ENCODE results near the gene DNAH8. TPM values are rescaled to one million over a fixed set of nuclear protein-coding genes. Genes with fewer than 3 reads are reported as not detected.

DNAH8 gene
- total RNA-seq, 1 experiment from 2014 or later: 0.15 TPM

GRCh38 chr6:38676974-38677544, 38.1 kb upstream of the DNAH8 start:
- TF ChIP-seq EZH2phosphoT487 (IDR thresholded peaks at IDR 0.05; ENCODE audit: borderline replicate concordance, low read length) (no peak), EZH2 (IDR thresholded peaks at IDR 0.05; ENCODE audit: low read length, unreplicated experiment) (no peak), CTCF (conservative IDR thresholded peaks at IDR 0.05; ENCODE audit: low read depth, low read length) (no peak)

GRCh38 chr6:38678178-38678760, 36.8 kb upstream of the DNAH8 start:
- H3K4me1 ChIP-seq (ENCODE audit: insufficient read depth, low read length): no peaks in the 10 kb centered on the region
- no peak overlapping the region for H3K4me3 ChIP-seq (ENCODE audit: low read length)
- no peak overlapping the region for H2AFZ ChIP-seq (ENCODE audit: low read length)
- H3K36me3 ChIP-seq (ENCODE audit: low read depth, low read length): peaks cover 53% of the 10 kb centered on the region
- H3K9me3 ChIP-seq (ENCODE audit: low read length): no peaks in the 10 kb centered on the region
- CTCF ChIA-PET: no interaction called here
- DNase-seq (no peak), ATAC-seq (no peak)
- H3K27ac ChIP-seq (ENCODE audit: low read length): no peak overlapping the region
- no TSS peak for BruUV-seq (replicated peaks)
- no peaks in the 10 kb centered on the region for H3K27me3 ChIP-seq (ENCODE audit: low read length)
- POLR2A ChIA-PET (ENCODE audit: unreplicated experiment): no interaction called here
- H3K4me2 ChIP-seq (ENCODE audit: low read length): no peak overlapping the region
- TF ChIP-seq EZH2 (IDR thresholded peaks at IDR 0.05; ENCODE audit: low read length, unreplicated experiment) (no peak), EZH2phosphoT487 (IDR thresholded peaks at IDR 0.05; ENCODE audit: borderline replicate concordance, low read length) (no peak), CTCF (conservative IDR thresholded peaks at IDR 0.05; ENCODE audit: low read depth, low read length) (no peak)
- H4K20me1 ChIP-seq (ENCODE audit: low read length): no peaks in the 10 kb centered on the region
- no peak overlapping the region for H3K9ac ChIP-seq (ENCODE audit: low read length)
- H3K9me2 ChIP-seq (replicated peaks; ENCODE audit: low read length): no peaks in the 10 kb centered on the region
- intact Hi-C loops (cut with micrococcal nuclease): loop anchor here (10.0 kb wide), 1 partner anchor 643 kb away; no protein-coding TSS in a partner anchor
- no peaks in the 10 kb centered on the region for H3F3A ChIP-seq (ENCODE audit: low read length, unreplicated experiment)
- H3K79me2 ChIP-seq (ENCODE audit: low read length): no peaks in the 10 kb centered on the region

More at GRCh38 chr6:38676974-38677544, 38.1 kb upstream of the DNAH8 start:
- Histone ChIP-seq H3K79me2 (ENCODE audit: low read length) (no peaks in the 10 kb centered on the region), H3K36me3 (ENCODE audit: low read depth, low read length) (peaks cover 44% of the 10 kb centered on the region), H3K9ac (ENCODE audit: low read length) (no peak overlapping the region), H2AFZ (ENCODE audit: low read length) (no peak overlapping the region), H3F3A (ENCODE audit: low read length, unreplicated experiment) (no peaks in the 10 kb centered on the region), H3K27me3 (ENCODE audit: low read length) (no peaks in the 10 kb centered on the region), H3K4me3 (ENCODE audit: low read length) (no peak overlapping the region), H3K9me3 (ENCODE audit: low read length) (no peaks in the 10 kb centered on the region), H3K9me2 (replicated peaks; ENCODE audit: low read length) (no peaks in the 10 kb centered on the region), H3K4me2 (ENCODE audit: low read length) (no peak overlapping the region), H4K20me1 (ENCODE audit: low read length) (no peaks in the 10 kb centered on the region), H3K27ac (ENCODE audit: low read length) (no peak overlapping the region), H3K4me1 (ENCODE audit: insufficient read depth, low read length) (no peaks in the 10 kb centered on the region)
- no peak for DNase-seq
- ATAC-seq: no peak
- ChIA-PET CTCF (no interaction called here), POLR2A (ENCODE audit: unreplicated experiment) (no interaction called here)
- no TSS peak for BruUV-seq (replicated peaks)
- intact Hi-C loops (cut with micrococcal nuclease): loop anchor here (10.0 kb wide), 1 partner anchor 642 kb away; no protein-coding TSS in a partner anchor

GRCh38 chr6:38679668-38680067, 35.4 kb upstream of the DNAH8 start:
- no TSS peak for BruUV-seq (replicated peaks)
- Histone ChIP-seq H3K9ac (ENCODE audit: low read length) (no peak overlapping the region), H3K27me3 (ENCODE audit: low read length) (no peaks in the 10 kb centered on the region), H3K79me2 (ENCODE audit: low read length) (no peaks in the 10 kb centered on the region), H2AFZ (ENCODE audit: low read length) (no peak overlapping the region), H3K4me3 (ENCODE audit: low read length) (no peak overlapping the region), H3K4me1 (ENCODE audit: insufficient read depth, low read length) (no peaks in the 10 kb centered on the region), H3K27ac (ENCODE audit: low read length) (no peak overlapping the region), H4K20me1 (ENCODE audit: low read length) (no peaks in the 10 kb centered on the region), H3F3A (ENCODE audit: low read length, unreplicated experiment) (no peaks in the 10 kb centered on the region), H3K9me3 (ENCODE audit: low read length) (no peaks in the 10 kb centered on the region), H3K4me2 (ENCODE audit: low read length) (no peak overlapping the region), H3K9me2 (replicated peaks; ENCODE audit: low read length) (no peaks in the 10 kb centered on the region), H3K36me3 (ENCODE audit: low read depth, low read length) (peaks cover 56% of the 10 kb centered on the region)
- POLR2A ChIA-PET (ENCODE audit: unreplicated experiment): no interaction called here
- CTCF ChIA-PET: no interaction called here
- no peak for TF ChIP-seq EZH2 (IDR thresholded peaks at IDR 0.05; ENCODE audit: low read length, unreplicated experiment)
- TF ChIP-seq EZH2phosphoT487 (IDR thresholded peaks at IDR 0.05; ENCODE audit: borderline replicate concordance, low read length): no peak
- TF ChIP-seq CTCF (conservative IDR thresholded peaks at IDR 0.05; ENCODE audit: low read depth, low read length): no peak
- intact Hi-C loops (cut with micrococcal nuclease): loop anchor here (10.0 kb wide), 1 partner anchor 645 kb away; no protein-coding TSS in a partner anchor
- ATAC-seq (no peak), DNase-seq (no peak)
